Trophoblast cell (in vitro differentiated cells and primary cell): ENCODE data around the gene SEMA4B.

Experiments used
- DNase-seq, 2 donors: peaks; one replicate each; pipeline ENCODE4 v3.0.0-alpha.2; 2016
- H2AFZ ChIP-seq: 2 replicates; pipeline ENCODE4 v1.6.1; 2013; ENCODE audit warnings: low read length, moderate library complexity, mild to moderate bottlenecking; ENCODE audit not compliant: insufficient read depth, poor library complexity
- H2AK5ac ChIP-seq: 2 replicates; pipeline ENCODE4 v1.6.1; 2013; ENCODE audit warnings: mild to moderate bottlenecking, low read length
- H2BK120ac ChIP-seq: 2 replicates; pipeline ENCODE4 v1.6.1; 2013; ENCODE audit warnings: low read length, mild to moderate bottlenecking, moderate library complexity; ENCODE audit not compliant: insufficient read depth, poor library complexity
- H2BK12ac ChIP-seq: 2 replicates; pipeline ENCODE4 v1.6.1; 2013; ENCODE audit warnings: mild to moderate bottlenecking, low read length, moderate library complexity
- H2BK5ac ChIP-seq: 2 replicates; pipeline ENCODE4 v1.6.1; 2013; ENCODE audit warnings: low read length, low read depth, moderate library complexity, mild to moderate bottlenecking; ENCODE audit not compliant: poor library complexity
- H3K14ac ChIP-seq: 2 replicates; pipeline ENCODE4 v1.6.1; 2013; ENCODE audit warnings: mild to moderate bottlenecking, low read length
- H3K18ac ChIP-seq: 2 replicates; pipeline ENCODE4 v1.6.1; 2013; ENCODE audit warnings: mild to moderate bottlenecking, low read length
- H3K23ac ChIP-seq: 2 replicates; pipeline ENCODE4 v1.6.1; 2013; ENCODE audit warnings: low read length
- H3K27ac ChIP-seq: 2 replicates; pipeline ENCODE4 v1.5.1; 2013; ENCODE audit warnings: low read depth, mild to moderate bottlenecking, inconsistent platforms, low read length, moderate library complexity
- H3K27me3 ChIP-seq: 2 replicates; pipeline ENCODE4 v1.6.1; 2013; ENCODE audit warnings: inconsistent platforms, mild to moderate bottlenecking, low read length, moderate library complexity; ENCODE audit not compliant: insufficient read depth
- H3K36me3 ChIP-seq, 2 experiments: 1 replicate in 1 of 2; 2 replicates in 1 of 2; pipeline ENCODE4 v1.6.1; 2013; ENCODE audit warnings: low read length in 2 of 2, mild to moderate bottlenecking in 2 of 2, moderate library complexity in 1 of 2; ENCODE audit not compliant: insufficient read depth in 2 of 2, control insufficient read depth in 1 of 2
- H3K4ac ChIP-seq: 2 replicates; pipeline ENCODE4 v1.6.1; 2013; ENCODE audit warnings: low read depth, mild to moderate bottlenecking, low read length, moderate library complexity
- H3K4me1 ChIP-seq, 2 experiments: 1 replicate in 1 of 2; 2 replicates in 1 of 2; pipeline ENCODE4 v1.6.1; 2013; ENCODE audit warnings: low read length in 2 of 2, mild to moderate bottlenecking in 2 of 2, moderate library complexity in 1 of 2; ENCODE audit not compliant: insufficient read depth in 2 of 2, control insufficient read depth in 1 of 2
- H3K4me2 ChIP-seq: 2 replicates; pipeline ENCODE4 v1.6.1; 2013; ENCODE audit warnings: inconsistent platforms, mild to moderate bottlenecking, low read length, moderate library complexity
- H3K4me3 ChIP-seq: 2 replicates; pipeline ENCODE4 v1.5.1; 2013; ENCODE audit warnings: mild to moderate bottlenecking, low read depth, low read length, inconsistent platforms
- H3K79me1 ChIP-seq: one replicate; pipeline ENCODE4 v1.6.1; 2013; ENCODE audit warnings: low read length
- H3K79me2 ChIP-seq: 2 replicates; pipeline ENCODE4 v1.6.1; 2013; ENCODE audit warnings: low read length, mild to moderate bottlenecking; ENCODE audit not compliant: control insufficient read depth, insufficient read depth, poor library complexity
- H3K9ac ChIP-seq: 2 replicates; pipeline ENCODE4 v1.6.1; 2013; ENCODE audit warnings: mild to moderate bottlenecking, low read length
- H3K9me3 ChIP-seq: 2 replicates; pipeline ENCODE4 v1.6.1; 2013; ENCODE audit warnings: low read depth, mild to moderate bottlenecking, control low read depth, inconsistent platforms, low read length; ENCODE audit not compliant: insufficient read depth
- H4K12ac ChIP-seq: 2 replicates; pipeline ENCODE4 v1.6.1; 2013; ENCODE audit warnings: low read depth, mild to moderate bottlenecking, low read length, moderate library complexity
- H4K8ac ChIP-seq: 2 replicates; pipeline ENCODE4 v1.6.1; 2013; ENCODE audit warnings: low read depth, mild to moderate bottlenecking, low read length, moderate library complexity
- H4K91ac ChIP-seq: one replicate; pipeline ENCODE4 v1.6.1; 2013; ENCODE audit warnings: low read depth, mild to moderate bottlenecking, low read length, moderate library complexity
- WGBS: extraction: QIAGEN DNeasy Blood & Tissue Kit; methylation state at CpG from one replicate; pipeline ENCODE4 v1.1.7; 2013; ENCODE audit warnings: missing lambda C conversion rate; ENCODE audit not compliant: insufficient read length, insufficient coverage; ENCODE audit errors: extremely low coverage; 5-methylcytosine and 5-hydroxymethylcytosine counted together

Gene SEMA4B

GRCh38 chr15:90243943-90244639 lies 43.0 kb downstream of the SEMA4B start:
- Histone ChIP-seq H4K8ac (no peak overlapping the region), H2AFZ (no peak overlapping the region), H3K79me2 (no peaks in the 10 kb centered on the region), H2BK120ac (no peak overlapping the region), H3K4me3 (no peak overlapping the region), H3K27ac (no peak overlapping the region), H4K12ac (no peak overlapping the region), H4K91ac (no peak overlapping the region), H3K23ac (no peak overlapping the region), H2BK5ac (no peak overlapping the region), H2BK12ac (no peak overlapping the region), H3K27me3 (no peaks in the 10 kb centered on the region), H3K9ac (no peak overlapping the region), H2AK5ac (no peak overlapping the region), H3K18ac (no peak overlapping the region), H3K4me1 (no peaks in the 10 kb centered on the region), H3K4me2 (no peak overlapping the region), H3K79me1 (no peaks in the 10 kb centered on the region), H3K36me3 (no peaks in the 10 kb centered on the region), H3K14ac (no peak overlapping the region), H3K4ac (no peak overlapping the region), H3K9me3 (no peaks in the 10 kb centered on the region)
- WGBS, result no CpG with 5 or more reads among the region's 10 CpGs
- no peak for DNase-seq

GRCh38 chr15:90248789-90249202 lies 47.7 kb downstream of the SEMA4B start:
- Histone ChIP-seq H4K8ac (no peak overlapping the region), H4K91ac (no peak overlapping the region), H2AK5ac (no peak overlapping the region), H3K79me1 (peaks cover 2% of the 10 kb centered on the region), H2AFZ (no peak overlapping the region), H3K4ac (no peak overlapping the region), H3K36me3 (no peaks in the 10 kb centered on the region), H3K9ac (no peak overlapping the region), H3K4me3 (no peak overlapping the region), H4K12ac (no peak overlapping the region), H3K27ac (no peak overlapping the region), H3K14ac (no peak overlapping the region), H2BK5ac (no peak overlapping the region), H3K23ac (no peak overlapping the region), H3K79me2 (no peaks in the 10 kb centered on the region), H2BK12ac (no peak overlapping the region), H3K27me3 (no peaks in the 10 kb centered on the region), H3K4me1 (peaks cover 0 to 3% of the 10 kb centered on the region in 2 experiments), H2BK120ac (no peak overlapping the region), H3K9me3 (no peaks in the 10 kb centered on the region), H3K18ac (no peak overlapping the region), H3K4me2 (peak overlapping the region; percentile 92)
- no CpG with 5 or more reads among the region's 6 CpGs for WGBS
- DNase-seq, result peak in 1 of 2 donors; percentile 17

GRCh38 chr15:90249203-90249863 lies 48.2 kb downstream of the SEMA4B start, which contains the start of gene TTLL13:
TTLL13 (plus strand) TSS chr15:90249556; CDS start chr15:90250631, 1,075 bp downstream.
- H2BK120ac ChIP-seq, result no peak within 1 kb of the TSS
- no peak within 1 kb of the TSS for H3K23ac ChIP-seq
- peak; percentile 84 to 93 for DNase-seq
- H3K27ac ChIP-seq, result no peak within 1 kb of the TSS
- H4K8ac ChIP-seq, result peak within 1 kb of the TSS; percentile 33
- H3K36me3 ChIP-seq, result no peaks in the 10 kb centered on the region
- H2AFZ ChIP-seq, result peak within 1 kb of the TSS; percentile 47
- peak within 1 kb of the TSS; percentile 92 for H3K4me2 ChIP-seq
- H3K27me3 ChIP-seq, result no peaks in the 10 kb centered on the region
- no peaks in the 10 kb centered on the region for H3K79me2 ChIP-seq
- H2BK5ac ChIP-seq, result no peak within 1 kb of the TSS
- H3K4ac ChIP-seq, result no peak within 1 kb of the TSS
- H3K4me1 ChIP-seq, result peaks cover 0 to 3% of the 10 kb centered on the region in 2 experiments
- H4K91ac ChIP-seq, result no peak within 1 kb of the TSS
- no peak within 1 kb of the TSS for H3K14ac ChIP-seq
- H2BK12ac ChIP-seq, result no peak within 1 kb of the TSS
- no peaks in the 10 kb centered on the region for H3K9me3 ChIP-seq
- no CpG with 5 or more reads among the region's 44 CpGs for WGBS
- no peak within 1 kb of the TSS for H2AK5ac ChIP-seq
- no peak within 1 kb of the TSS for H4K12ac ChIP-seq
- H3K4me3 ChIP-seq, result peak within 1 kb of the TSS; percentile 71
- peak within 1 kb of the TSS; percentile 20 for H3K9ac ChIP-seq
- H3K79me1 ChIP-seq, result peaks cover 2% of the 10 kb centered on the region
- H3K18ac ChIP-seq, result no peak within 1 kb of the TSS

GRCh38 chr15:90257776-90258175 lies 56.6 kb downstream of the SEMA4B start:
- no peak overlapping the region for H3K9ac ChIP-seq
- H3K14ac ChIP-seq, result no peak overlapping the region
- no peak overlapping the region for H2BK120ac ChIP-seq
- H4K8ac ChIP-seq, result no peak overlapping the region
- no peaks in the 10 kb centered on the region for H3K4me1 ChIP-seq
- no peaks in the 10 kb centered on the region for H3K79me1 ChIP-seq
- H2BK5ac ChIP-seq, result no peak overlapping the region
- no peaks in the 10 kb centered on the region for H3K79me2 ChIP-seq
- no CpG with 5 or more reads among the region's 7 CpGs for WGBS
- H3K27ac ChIP-seq, result no peak overlapping the region
- H3K23ac ChIP-seq, result no peak overlapping the region
- H3K36me3 ChIP-seq, result no peaks in the 10 kb centered on the region
- H3K4me3 ChIP-seq, result no peak overlapping the region
- no peak overlapping the region for H2AFZ ChIP-seq
- no peak overlapping the region for H3K4ac ChIP-seq
- no peak overlapping the region for H4K12ac ChIP-seq
- no peak overlapping the region for H4K91ac ChIP-seq
- H3K9me3 ChIP-seq, result no peaks in the 10 kb centered on the region
- DNase-seq, result no peak
- no peak overlapping the region for H2BK12ac ChIP-seq
- no peaks in the 10 kb centered on the region for H3K27me3 ChIP-seq
- H3K4me2 ChIP-seq, result no peak overlapping the region
- no peak overlapping the region for H2AK5ac ChIP-seq
- H3K18ac ChIP-seq, result no peak overlapping the region
